ENCODE results near the gene ANO6. TPM values are rescaled to one million over a fixed set of nuclear protein-coding genes. Genes with fewer than 3 reads are reported as not detected.

ANO6 gene, protein sequence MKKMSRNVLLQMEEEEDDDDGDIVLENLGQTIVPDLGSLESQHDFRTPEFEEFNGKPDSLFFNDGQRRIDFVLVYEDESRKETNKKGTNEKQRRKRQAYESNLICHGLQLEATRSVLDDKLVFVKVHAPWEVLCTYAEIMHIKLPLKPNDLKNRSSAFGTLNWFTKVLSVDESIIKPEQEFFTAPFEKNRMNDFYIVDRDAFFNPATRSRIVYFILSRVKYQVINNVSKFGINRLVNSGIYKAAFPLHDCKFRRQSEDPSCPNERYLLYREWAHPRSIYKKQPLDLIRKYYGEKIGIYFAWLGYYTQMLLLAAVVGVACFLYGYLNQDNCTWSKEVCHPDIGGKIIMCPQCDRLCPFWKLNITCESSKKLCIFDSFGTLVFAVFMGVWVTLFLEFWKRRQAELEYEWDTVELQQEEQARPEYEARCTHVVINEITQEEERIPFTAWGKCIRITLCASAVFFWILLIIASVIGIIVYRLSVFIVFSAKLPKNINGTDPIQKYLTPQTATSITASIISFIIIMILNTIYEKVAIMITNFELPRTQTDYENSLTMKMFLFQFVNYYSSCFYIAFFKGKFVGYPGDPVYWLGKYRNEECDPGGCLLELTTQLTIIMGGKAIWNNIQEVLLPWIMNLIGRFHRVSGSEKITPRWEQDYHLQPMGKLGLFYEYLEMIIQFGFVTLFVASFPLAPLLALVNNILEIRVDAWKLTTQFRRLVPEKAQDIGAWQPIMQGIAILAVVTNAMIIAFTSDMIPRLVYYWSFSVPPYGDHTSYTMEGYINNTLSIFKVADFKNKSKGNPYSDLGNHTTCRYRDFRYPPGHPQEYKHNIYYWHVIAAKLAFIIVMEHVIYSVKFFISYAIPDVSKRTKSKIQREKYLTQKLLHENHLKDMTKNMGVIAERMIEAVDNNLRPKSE
- polyA plus RNA-seq (2013, experiment 1 of 2; ENCODE audit: insufficient read length), result 54.7 TPM
- 63.4 TPM for polyA plus RNA-seq (2013, experiment 2 of 2; ENCODE audit: insufficient read length)

- peak; percentile 89 for DNase-seq
Measured at GRCh38 chr12:45215419-45216229, at the start of gene ANO6. Gene ANO6, plus strand, starts transcription at chr12:45216095. Its CDS starts 227 bp downstream, at chr12:45216322.

DNA sequence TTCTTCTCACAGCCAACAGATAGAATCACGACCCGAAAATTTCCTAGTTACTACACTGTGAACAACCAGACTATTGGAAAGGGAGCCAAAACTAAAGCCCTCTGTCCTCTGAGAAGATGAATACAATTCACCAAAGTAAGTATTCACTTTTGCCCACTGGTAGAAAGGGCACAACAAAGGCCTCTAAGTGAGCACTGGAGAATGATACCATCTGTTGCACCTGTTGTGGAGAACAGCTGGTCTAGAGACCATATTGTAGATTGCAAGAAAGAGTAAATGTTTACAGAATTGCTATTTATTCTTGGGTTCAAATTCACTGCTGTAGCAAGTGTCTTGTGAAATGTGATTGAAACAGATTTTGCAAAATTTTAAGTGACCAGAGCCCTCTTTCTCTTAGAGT is 46.9 kb upstream of the ANO6 start:
- DNase-seq, result no peak

GRCh38 chr12:45170456-45171042 is 45.3 kb upstream of the ANO6 start:
- DNase-seq, result peak; percentile 63

- DNase-seq, result peak; percentile 8
Measured at GRCh38 chr12:45173293-45173692, 42.6 kb upstream of the ANO6 start.

GRCh38 chr12:45174595-45174994 is 41.3 kb upstream of the ANO6 start:
- no peak for DNase-seq

DNA sequence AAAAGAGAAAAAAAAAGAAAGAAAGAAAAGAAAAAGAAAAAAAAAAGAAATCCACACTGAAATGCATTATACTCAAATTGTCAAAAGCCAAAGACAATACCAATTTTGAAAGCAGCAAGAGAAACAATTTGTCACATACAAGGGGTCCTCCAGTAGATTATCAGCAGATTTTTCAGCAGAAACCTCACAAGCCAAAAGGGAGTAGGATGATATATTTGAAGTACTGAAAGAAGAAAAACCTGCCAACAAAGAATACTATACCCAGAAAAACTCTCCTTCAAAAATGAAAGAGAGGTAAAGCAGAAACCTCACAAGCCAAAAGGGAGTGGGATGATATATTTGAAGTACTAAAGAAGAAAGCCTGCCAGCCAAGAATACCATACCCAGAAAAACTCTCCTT is 37.1 kb upstream of the ANO6 start:
- no peak for DNase-seq

- no peak for DNase-seq
Measured at GRCh38 chr12:45182511-45182910, 33.4 kb upstream of the ANO6 start.

GRCh38 chr12:45183246-45183645 is 32.6 kb upstream of the ANO6 start:
- peak; percentile 11 for DNase-seq

- no peak for DNase-seq
Measured at GRCh38 chr12:45184147-45184963, 31.5 kb upstream of the ANO6 start.

DNA sequence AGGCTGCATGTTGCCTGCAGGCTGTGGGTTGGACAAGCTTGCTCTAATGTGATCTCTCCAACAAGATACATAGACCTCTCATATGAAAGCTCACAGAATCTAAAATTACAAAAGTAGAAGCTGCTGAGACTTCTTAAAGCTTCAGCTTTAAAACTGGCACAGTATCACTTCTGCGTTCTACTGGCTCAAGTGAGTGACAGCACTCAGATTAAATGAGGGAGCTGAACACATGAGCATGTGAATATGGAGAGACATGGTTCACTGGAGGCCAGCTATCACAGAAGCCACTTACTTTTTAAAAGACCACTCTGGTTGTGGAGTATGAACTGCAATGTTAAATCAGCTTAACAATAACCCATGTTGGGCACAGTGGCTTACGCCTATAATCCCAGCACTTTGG is 29.1 kb upstream of the ANO6 start:
- no peak for DNase-seq

- DNase-seq, result no peak
Measured at GRCh38 chr12:45189766-45190403, 26.0 kb upstream of the ANO6 start.

DNA sequence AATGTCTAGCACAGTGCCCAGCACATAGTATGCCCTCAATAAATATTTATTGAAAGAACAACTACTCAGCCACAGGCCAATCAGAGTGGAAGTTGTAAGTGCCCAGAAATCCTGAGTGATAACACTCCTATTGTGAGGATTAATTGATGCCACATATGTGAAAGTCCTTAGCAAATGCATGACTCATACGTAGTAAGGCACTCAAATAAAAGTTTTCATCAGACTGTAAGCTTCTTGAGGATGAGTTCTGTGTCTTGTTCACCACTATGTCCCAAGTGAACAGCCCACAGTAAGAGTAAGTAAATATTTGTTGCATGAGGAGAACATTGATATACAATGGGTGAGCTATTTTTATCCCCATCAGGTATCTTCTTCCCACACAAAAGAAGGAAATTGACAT is 24.7 kb upstream of the ANO6 start:
- DNase-seq, result peak; percentile 56

DNA sequence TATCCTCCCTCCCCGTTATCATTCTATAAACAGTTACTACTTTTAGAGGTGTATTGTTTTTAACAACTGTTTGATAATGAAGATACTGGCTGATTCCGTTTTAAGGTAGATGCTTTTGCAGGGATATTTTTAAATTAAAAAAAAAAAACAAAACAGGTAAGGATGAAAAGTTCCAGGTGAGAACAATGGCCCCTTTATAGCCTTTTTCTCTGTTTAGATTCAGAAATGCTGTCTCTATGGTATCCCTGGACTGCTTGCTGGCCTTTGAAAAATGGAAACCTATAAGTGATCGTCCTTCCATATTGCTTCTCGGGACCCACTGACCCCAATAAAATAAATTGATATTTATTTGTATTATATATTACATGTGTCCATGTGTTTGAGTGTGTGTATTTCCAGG is 23.2 kb upstream of the ANO6 start:
- no peak for DNase-seq

- DNase-seq, result no peak
Measured at GRCh38 chr12:45200491-45201043, 15.3 kb upstream of the ANO6 start.

DNA sequence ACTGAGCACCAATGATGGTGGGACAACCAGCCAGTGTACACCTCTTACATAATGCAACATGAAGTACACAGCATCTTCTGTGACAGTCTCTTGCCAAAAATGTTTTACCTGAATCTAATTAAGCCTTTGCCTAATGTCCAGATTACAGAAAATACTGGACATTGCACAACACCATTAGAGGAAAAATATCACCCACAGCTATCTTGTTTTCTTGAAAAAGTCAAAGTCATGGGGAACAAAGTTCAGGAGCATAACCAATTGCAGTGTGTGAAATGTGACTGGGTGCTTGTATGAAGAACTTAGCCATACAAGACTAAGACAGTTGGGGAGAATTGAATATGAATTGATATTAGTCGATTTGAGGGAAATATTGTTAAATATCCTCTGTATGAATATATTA is 12.1 kb upstream of the ANO6 start:
- no peak for DNase-seq

GRCh38 chr12:45204757-45205156 is 11.1 kb upstream of the ANO6 start:
- DNase-seq, result no peak

GRCh38 chr12:45205165-45205825 is 10.6 kb upstream of the ANO6 start:
- DNase-seq, result no peak

DNA sequence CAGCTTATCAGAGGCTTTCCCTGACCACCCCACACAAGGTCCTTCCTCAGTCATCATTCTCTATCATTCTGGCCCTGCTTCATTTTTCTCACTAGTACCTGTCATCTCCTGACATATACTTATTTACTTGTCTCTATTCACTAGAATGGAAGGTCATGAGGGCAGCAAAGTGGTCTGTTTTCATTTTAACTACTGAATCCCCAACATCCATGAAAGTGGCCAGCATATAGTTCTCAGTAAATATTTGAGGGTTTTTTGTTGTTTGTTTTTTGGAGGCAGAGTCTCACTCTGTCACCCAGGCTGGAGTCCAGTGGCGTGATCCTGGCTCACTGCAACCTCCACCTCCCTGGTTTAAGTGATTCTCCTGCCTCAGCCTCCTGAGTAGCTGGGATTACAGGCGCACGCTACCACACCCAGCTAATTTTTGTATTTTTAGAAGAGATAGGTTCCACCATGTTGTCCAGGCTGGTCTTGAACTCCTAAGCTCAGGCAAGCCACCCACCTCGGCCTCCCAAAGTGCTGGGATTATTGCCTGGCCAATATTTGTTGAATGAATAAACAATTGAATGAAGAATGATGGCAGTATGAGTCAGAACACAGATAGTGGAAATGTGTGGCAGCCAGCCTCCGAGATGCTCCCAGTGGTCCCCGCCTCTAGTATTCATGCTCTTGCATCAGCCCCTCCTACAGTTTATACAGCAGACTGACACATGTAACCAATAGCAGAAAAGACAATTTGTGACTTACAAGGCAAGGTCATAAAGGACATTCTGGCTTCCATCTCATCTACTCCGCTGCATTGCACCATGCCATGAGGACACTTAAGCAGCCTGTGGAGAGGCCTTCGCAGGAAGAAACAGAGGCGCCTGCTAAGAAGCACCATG is 7.0 kb upstream of the ANO6 start:
- DNase-seq, result peak; percentile 82

DNA sequence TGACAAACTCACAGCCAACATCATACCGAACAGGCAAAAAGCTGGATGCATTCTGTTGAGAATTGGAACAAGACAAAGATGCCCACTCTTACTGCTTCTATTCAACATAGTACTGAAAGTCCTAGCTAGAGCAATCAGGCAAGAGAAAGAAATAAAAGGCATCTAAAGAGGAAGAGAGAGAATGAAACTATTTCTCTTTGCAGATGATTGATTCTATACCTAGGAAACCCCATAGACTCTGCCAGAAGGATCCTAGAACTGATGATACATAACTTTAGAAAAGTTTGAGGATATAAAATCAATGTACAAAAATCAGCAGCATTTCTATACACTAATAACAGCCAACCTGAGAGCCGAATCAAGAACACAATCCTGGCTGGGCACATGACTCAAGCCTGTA is 6.1 kb upstream of the ANO6 start:
- no peak for DNase-seq
